Measurements from ENCODE around the gene CAVIN1. TPM values are rescaled to one million over a fixed set of nuclear protein-coding genes. Genes with fewer than 3 reads are reported as not detected.

Gene CAVIN1
- total and polyA plus RNA-seq, 7 donors = 11.8 to 519 (median 231) TPM

GRCh38 chr17:42413464-42414040 is 9.5 kb downstream of the CAVIN1 start:
- DNase-seq = no peak
- Histone ChIP-seq H3K27ac (peak overlapping the region; percentile 84 to 100 (median 98)), H3K9me3 (no peaks in the 10 kb centered on the region), H3K4me1 (peaks cover 0 to 100% (median 97%) of the 10 kb centered on the region in 4 donors), H3K36me3 (no peaks in the 10 kb centered on the region), H3K4me3 (no peak overlapping the region), H3K27me3 (no peaks in the 10 kb centered on the region)
- TF ChIP-seq EP300 (IDR thresholded peaks at IDR 0.05) = no peak
- TF ChIP-seq POLR2A (IDR thresholded peaks at IDR 0.05) = no peak
- TF ChIP-seq POLR2AphosphoS5 (IDR thresholded peaks at IDR 0.05) = no peak
- TF ChIP-seq, protein P1, sequence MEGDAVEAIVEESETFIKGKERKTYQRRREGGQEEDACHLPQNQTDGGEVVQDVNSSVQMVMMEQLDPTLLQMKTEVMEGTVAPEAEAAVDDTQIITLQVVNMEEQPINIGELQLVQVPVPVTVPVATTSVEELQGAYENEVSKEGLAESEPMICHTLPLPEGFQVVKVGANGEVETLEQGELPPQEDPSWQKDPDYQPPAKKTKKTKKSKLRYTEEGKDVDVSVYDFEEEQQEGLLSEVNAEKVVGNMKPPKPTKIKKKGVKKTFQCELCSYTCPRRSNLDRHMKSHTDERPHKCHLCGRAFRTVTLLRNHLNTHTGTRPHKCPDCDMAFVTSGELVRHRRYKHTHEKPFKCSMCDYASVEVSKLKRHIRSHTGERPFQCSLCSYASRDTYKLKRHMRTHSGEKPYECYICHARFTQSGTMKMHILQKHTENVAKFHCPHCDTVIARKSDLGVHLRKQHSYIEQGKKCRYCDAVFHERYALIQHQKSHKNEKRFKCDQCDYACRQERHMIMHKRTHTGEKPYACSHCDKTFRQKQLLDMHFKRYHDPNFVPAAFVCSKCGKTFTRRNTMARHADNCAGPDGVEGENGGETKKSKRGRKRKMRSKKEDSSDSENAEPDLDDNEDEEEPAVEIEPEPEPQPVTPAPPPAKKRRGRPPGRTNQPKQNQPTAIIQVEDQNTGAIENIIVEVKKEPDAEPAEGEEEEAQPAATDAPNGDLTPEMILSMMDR (IDR thresholded peaks at IDR 0.05) = no peak
- intact Hi-C loops (cut with DNase I) = no loop called here
- WGBS, 2 donors = 82 to 84% methylated on average over 3 of the region's 3 CpGs

GRCh38 chr17:42411905-42412679 is 11.0 kb downstream of the CAVIN1 start:
- no peak for DNase-seq
- 84 to 88% methylated on average over 11 of the region's 11 CpGs for WGBS, 2 donors
- intact Hi-C loops (cut with DNase I) = no loop called here
- TF ChIP-seq, protein P1 (IDR thresholded peaks at IDR 0.05) = no peak
- TF ChIP-seq EP300 (IDR thresholded peaks at IDR 0.05) (no peak), POLR2AphosphoS5 (IDR thresholded peaks at IDR 0.05) (no peak), POLR2A (IDR thresholded peaks at IDR 0.05) (no peak)
- Histone ChIP-seq H3K4me1 (peaks cover 0 to 100% (median 97%) of the 10 kb centered on the region in 4 donors), H3K27ac (peak overlapping the region; percentile 84 to 100 (median 95)), H3K36me3 (no peaks in the 10 kb centered on the region), H3K4me3 (peak overlapping the region in 1 of 4 donors; percentile 0), H3K9me3 (no peaks in the 10 kb centered on the region), H3K27me3 (no peaks in the 10 kb centered on the region)

DNA sequence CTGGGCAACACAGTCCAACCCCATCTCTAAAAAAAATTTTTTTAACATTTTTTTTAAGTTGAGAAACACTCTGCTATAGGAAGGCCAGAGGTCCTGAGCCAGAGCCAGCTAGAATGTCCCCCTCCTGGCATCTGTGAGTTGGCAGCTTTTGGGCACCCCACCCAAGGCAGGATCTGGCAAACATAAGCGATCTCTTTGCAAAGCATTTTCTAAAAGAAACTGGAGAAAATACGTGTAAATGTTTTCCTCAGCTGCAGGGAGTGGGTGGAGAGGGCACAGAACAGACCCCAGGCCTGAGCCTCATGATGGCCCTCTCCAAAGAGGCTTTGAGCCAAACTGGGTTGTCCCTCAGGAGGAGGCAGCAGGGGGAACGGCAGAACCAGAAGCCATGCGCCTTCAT is 11.7 kb downstream of the CAVIN1 start:
- Histone ChIP-seq H3K9me3 (no peaks in the 10 kb centered on the region), H3K27ac (peak overlapping the region; percentile 84 to 100 (median 95)), H3K27me3 (no peaks in the 10 kb centered on the region), H3K36me3 (no peaks in the 10 kb centered on the region), H3K4me1 (peaks cover 0 to 100% (median 98%) of the 10 kb centered on the region in 4 donors), H3K4me3 (peak overlapping the region in 1 of 4 donors; percentile 0)
- TF ChIP-seq POLR2AphosphoS5 (IDR thresholded peaks at IDR 0.05) (no peak), POLR2A (IDR thresholded peaks at IDR 0.05) (no peak)
- TF ChIP-seq, protein P1 (IDR thresholded peaks at IDR 0.05) = no peak
- DNase-seq = no peak
- intact Hi-C loops (cut with DNase I) = no loop called here
- WGBS, 2 donors = 72 to 87% methylated on average over 4 of the region's 4 CpGs

DNA sequence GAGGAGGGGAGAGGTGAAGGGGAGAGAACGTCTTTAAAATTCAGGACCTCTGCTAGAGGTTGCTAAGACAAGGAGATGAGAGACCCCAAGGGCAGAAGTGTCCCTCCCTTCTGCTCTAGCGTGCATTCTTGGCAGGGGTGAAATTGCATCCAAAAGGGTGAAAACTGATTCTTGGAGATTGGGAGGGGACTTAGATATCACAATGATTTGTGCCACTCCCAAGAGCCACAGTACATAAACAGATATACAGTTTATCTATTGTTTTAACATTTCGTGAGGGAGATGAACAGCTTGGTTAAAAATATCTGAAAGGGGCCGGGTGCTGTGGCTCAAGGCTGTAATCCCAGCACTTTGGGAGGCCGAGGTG is 12.8 kb downstream of the CAVIN1 start:
- Histone ChIP-seq H3K9me3 (no peaks in the 10 kb centered on the region), H3K27me3 (no peaks in the 10 kb centered on the region), H3K4me3 (no peak overlapping the region), H3K36me3 (peaks cover 0 to under 1% (median under 1%) of the 10 kb centered on the region in 4 donors), H3K4me1 (peaks cover 0 to 100% (median 97%) of the 10 kb centered on the region in 4 donors), H3K27ac (peak overlapping the region; percentile 84 to 100 (median 95))
- 76 to 77% methylated on average over 5 of the region's 5 CpGs for WGBS, 2 donors
- DNase-seq = no peak
- intact Hi-C loops (cut with DNase I) = no loop called here
- TF ChIP-seq POLR2A (IDR thresholded peaks at IDR 0.05) (no peak), POLR2AphosphoS5 (IDR thresholded peaks at IDR 0.05) (no peak), EP300 (IDR thresholded peaks at IDR 0.05) (no peak)
- TF ChIP-seq, protein P1 (IDR thresholded peaks at IDR 0.05) = no peak

Data from sigmoid colon (tissue), 7 donors.